ENCODE results near the gene ADK.

ADK gene

DNA sequence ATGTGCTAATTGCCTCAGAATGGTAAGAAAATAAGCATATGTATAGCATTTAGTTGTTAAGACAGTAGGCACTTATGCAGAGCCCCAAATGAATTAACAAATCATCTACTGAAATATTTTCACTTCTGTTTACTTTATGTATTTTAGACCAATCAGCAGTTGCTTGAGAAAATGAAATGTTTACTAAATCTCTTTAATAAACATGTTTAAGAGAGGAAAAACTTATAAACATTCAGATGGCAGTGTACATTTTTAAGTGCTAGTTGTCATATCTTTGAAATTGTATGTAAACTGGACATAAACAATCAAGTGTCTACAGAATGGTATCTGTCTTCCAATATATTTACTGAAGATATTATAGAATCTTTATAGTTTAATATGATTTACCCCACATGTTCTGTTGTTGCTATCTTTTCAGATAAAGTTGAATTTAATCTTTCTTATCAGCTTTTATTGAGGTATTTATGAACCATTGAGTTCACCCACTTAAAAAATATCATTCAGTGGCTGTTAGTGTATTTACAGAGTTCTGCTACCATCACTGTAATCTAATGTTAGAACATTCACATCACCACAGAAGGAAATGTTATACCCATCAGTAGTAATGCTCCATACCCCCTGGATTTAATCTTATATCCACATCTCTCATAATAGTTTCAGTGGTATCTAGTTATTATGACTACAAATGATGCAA is 264.3 kb downstream of the ADK start:
- no peak for DNase-seq (ENCODE audit: low spot score)
- TF ChIP-seq, protein P1, sequence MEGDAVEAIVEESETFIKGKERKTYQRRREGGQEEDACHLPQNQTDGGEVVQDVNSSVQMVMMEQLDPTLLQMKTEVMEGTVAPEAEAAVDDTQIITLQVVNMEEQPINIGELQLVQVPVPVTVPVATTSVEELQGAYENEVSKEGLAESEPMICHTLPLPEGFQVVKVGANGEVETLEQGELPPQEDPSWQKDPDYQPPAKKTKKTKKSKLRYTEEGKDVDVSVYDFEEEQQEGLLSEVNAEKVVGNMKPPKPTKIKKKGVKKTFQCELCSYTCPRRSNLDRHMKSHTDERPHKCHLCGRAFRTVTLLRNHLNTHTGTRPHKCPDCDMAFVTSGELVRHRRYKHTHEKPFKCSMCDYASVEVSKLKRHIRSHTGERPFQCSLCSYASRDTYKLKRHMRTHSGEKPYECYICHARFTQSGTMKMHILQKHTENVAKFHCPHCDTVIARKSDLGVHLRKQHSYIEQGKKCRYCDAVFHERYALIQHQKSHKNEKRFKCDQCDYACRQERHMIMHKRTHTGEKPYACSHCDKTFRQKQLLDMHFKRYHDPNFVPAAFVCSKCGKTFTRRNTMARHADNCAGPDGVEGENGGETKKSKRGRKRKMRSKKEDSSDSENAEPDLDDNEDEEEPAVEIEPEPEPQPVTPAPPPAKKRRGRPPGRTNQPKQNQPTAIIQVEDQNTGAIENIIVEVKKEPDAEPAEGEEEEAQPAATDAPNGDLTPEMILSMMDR (IDR thresholded peaks at IDR 0.05), result no peak
- Histone ChIP-seq H3K4me3 (no peak overlapping the region), H3K27ac (no peak overlapping the region)

DNA sequence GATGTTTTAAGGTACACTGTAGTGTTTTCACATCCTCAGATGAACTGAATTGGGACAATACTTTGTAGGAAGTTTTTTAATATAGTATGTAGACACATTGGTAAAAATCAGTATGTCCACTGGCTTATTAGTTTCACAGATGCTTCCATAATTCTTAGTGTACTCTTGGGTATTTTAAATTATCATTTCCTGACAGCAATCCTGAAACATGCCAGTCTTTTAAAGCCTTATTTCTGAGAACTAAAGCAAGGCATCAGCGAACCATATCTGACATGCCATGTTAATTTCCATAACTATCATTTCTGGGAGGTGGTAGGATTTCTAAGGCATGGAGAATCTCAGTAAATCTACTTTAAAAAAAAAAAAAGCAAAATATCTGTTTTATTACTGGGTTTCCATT is 266.4 kb downstream of the ADK start:
- TF ChIP-seq, protein P1 (IDR thresholded peaks at IDR 0.05), result no peak
- Histone ChIP-seq H3K4me3 (no peak overlapping the region), H3K27ac (no peak overlapping the region)
- DNase-seq (ENCODE audit: low spot score), result no peak

DNA sequence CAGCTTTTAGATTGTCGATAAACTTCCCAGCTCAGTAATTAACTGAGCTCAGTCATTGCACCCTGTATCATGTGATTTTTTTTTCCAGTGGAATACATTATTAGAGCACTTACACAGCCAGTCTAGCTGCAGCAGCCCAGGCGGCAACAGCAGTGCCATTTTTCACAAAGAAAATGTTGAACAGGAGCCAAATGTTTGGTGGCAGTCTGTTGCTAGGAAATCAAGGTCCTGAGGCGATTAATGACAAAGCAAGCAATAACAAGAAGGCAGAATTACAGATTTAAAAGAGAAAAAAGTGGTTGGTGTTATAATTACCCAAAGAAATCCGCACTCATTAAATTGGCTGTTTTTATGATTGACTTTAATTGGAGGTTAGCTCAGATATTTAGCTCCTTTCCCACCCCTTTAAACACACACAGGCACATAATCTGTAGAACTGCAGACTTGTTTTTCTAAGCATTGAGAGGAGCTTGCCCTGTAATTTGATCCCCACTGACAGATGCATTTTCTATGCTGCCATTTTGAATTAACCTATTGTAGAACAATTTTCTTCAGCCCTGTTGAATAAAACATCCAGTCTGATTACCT is 267.4 kb downstream of the ADK start:
- Histone ChIP-seq H3K27ac (no peak overlapping the region), H3K4me3 (no peak overlapping the region)
- no peak for DNase-seq (ENCODE audit: low spot score)
- TF ChIP-seq, protein P1 (IDR thresholded peaks at IDR 0.05), result no peak

DNA sequence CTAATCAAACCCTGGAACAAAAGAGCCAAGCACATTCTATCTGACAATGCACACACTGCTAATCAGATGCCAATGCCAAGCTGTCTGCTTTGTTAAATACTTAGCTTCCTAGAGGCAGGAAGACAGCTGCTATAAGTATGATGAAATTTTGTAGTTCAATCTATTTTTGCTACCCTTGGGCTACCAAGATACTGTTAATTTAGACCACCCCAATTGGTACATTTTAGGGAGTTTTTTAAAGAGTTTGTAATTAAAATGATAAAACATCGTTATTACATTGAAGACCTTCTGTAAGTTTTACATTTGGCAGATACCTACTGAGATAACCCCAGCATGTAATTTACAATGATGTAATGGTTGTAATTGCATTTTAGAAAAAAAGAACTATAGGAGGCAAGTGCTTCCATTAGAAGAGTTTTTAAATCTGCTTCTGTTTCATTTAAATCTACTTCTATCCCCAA is 268.5 kb downstream of the ADK start:
- no peak for DNase-seq (ENCODE audit: low spot score)
- no peak overlapping the region for H3K27ac ChIP-seq
- H3K4me3 ChIP-seq, result no peak overlapping the region
- TF ChIP-seq, protein P1 (IDR thresholded peaks at IDR 0.05), result no peak

DNA sequence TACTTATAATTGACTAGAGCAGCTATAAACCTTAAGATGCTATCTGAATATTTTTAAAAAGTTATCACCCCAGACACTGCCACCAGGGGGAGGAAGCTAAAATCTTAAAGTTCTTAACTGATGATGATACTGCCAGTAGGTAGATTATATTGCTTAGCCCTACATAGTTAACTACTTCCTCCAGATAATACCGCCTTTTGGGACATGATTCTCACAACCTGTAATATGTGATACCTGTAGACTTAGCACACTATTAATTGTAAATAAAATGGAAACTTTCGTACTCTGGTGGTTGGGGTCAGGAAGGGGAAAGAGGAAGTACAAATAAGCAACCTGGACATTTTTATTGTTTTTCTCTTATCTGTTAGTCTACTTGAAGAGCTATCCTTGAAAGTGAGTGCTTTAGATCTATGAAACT is 268.9 kb downstream of the ADK start:
- H3K4me3 ChIP-seq, result no peak overlapping the region
- no peak overlapping the region for H3K27ac ChIP-seq
- TF ChIP-seq, protein P1 (IDR thresholded peaks at IDR 0.05), result no peak
- DNase-seq (ENCODE audit: low spot score), result no peak

DNA sequence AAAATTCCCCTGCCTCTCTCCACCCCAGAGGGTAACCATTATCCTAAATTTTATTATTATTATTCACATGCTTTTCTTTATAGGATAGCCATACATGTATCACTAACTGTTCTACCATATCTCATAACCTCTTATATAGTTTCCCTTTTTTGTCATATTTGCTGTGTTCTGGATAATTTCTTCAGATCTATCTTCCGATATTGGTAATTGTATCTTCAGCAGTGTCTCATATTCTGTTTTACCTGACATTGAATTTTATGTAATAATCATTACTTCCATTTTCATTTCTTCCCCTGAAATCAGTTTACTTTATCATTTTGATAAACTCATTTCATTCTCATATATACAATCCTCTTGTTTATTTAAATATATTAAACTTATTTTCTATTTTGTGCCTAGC is 273.5 kb downstream of the ADK start:
- DNase-seq (ENCODE audit: low spot score), result no peak
- Histone ChIP-seq H3K4me3 (no peak overlapping the region), H3K27ac (no peak overlapping the region)
- TF ChIP-seq, protein P1 (IDR thresholded peaks at IDR 0.05), result no peak

DNA sequence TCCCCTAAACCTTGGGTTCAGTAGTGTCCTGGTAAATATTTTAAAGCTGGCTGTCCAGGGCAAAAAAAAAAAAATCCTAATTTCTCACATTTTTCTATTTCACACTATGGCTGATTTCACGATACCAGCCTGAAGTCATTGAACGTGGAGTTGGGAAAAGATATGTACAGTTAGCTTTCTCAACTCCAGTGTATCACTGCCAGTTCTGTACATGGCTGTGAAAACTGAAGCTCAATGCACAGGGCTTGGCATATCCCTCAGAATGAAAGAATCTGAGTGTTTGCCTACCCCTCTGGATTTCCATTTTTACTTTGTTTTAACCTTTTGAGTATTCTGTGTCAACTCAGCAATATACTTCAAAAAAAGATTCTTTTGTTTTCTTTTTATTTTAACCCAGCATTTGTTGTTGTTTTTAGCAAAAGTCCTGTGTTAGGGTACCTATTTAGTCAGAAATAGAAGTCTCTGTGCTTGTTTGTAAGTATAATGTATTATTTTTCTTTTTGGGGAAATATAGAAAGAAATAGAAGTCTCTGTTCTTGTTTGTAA is 274.5 kb downstream of the ADK start:
- DNase-seq (ENCODE audit: low spot score), result no peak
- no peak overlapping the region for H3K27ac ChIP-seq
- TF ChIP-seq, protein P1 (IDR thresholded peaks at IDR 0.05), result no peak
- H3K4me3 ChIP-seq, result no peak overlapping the region

All from coronary artery (tissue), 2 donors.